Measurements from ENCODE around the gene PDLIM7.

The PDLIM7 gene

DNA sequence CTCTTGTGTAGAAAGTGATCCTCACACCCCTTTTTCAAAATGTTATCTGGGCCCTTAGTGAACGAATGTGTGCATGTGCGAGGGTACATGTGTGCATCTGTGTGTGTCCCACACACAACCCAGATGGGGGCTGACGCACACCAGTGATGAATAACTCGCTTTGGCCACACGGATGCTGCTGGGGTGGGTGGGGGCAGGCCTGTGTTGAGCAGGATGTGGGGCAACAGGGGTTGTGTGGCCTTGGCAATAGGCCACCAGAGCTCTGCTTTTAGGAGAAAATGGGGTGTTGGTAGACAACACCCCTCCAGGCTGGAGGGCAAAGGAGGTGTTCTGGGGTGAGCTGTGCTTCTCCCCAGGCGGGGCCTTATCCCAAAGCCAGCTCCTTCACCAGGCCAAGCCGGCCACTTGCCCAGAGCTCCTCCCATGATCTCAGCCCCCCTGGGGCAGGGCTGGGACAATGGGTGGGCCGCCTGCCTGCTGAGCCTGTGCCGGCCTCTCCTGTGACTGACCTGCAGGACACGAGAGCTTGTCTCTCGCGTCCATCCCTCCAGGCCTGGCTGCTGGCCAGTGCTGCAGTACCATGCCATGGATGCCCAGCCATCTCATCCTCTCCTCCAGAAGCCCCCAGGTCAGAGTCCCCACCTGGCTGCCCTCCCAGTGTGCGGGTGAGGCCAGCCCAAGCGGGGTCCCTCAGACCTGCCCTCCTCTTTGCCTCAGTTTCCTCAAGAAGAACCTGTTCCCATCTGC, 25.6 kb downstream of the PDLIM7 start:
- no peak for DNase-seq

DNA sequence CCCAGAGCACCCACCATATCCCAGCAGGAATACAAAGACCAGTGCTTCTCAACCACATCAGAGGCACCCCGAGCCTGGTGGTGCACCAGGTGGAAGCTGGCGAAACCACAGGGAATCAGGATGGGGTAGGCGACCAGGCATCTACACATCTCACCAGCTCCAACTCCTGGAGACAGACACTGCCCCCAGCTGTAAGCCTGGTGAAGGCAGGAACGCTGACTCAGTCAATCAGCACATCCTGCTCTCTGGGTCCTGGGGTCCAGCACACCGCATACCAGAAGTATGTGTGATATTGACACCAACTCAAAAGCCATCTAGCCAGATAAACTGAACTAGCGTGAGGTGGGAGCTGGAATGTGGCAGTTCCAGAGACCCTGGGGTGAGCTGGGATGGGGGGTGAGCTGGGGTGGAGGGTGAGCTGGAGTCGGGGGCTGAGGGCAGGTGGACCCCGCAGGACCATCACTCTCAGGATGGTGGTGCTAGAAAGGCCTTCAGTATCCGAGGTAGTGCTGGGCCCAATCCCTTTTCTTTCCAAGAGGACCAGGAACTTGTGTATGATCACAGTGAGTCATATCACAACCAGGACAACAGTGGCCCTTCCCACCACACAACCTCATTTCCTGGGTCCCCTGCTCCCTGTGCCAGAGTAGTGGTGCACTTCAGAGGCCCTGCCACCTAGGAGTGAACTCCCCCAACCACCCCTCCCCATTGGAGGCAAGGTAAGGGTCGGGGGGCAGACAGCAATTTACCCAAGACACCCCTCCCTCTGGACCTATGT, 26.5 kb downstream of the PDLIM7 start:
- no peak for DNase-seq

- no peak for DNase-seq
Observed at GRCh38 chr5:177469750-177470525, 27.5 kb downstream of the PDLIM7 start.

GRCh38 chr5:177468685-177469628, 28.4 kb downstream of the PDLIM7 start:
- DNase-seq: no peak

DNA sequence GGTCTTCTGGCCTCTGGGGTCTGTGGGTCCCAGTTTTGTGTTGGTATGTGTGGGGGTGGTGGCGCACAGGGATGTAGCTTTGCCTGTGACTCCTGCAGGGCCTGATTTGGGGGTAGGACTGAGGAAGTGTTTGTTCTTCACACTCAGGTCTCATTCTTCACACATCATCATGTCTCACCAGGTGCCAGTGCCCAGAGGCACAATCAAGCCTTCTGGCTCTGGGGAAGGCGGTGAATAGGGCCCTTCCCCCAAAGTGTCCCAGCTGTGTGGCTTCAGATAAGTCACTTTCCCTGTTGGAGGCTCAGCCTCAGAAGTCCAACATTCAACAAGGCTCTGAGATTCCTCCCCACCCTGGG, 29.1 kb downstream of the PDLIM7 start:
- no peak for DNase-seq

DNA sequence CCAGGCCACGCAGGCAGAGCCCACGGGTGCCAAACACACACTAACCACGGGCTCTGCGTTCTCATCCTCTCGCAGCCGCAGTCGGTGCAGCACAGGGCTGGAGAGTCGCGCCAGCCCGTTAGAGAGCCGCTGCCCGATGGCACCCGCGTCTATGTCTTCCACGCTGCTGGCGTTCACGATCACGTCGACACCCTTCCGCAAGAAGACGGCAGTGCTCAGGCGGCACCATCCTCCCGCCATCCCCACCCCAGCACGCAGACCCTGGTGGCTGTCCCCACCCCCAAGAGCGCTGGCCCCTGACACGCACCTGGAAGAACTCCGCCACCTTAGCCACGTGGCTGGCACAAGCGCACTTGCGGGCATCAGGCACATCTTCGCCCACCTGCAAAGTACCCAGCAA, 30.0 kb downstream of the PDLIM7 start:
- no peak for DNase-seq

GRCh38 chr5:177466861-177467260, 30.5 kb downstream of the PDLIM7 start:
- no peak for DNase-seq

- no peak for DNase-seq
Observed at GRCh38 chr5:177465044-177465443, 32.4 kb downstream of the PDLIM7 start.

DNA sequence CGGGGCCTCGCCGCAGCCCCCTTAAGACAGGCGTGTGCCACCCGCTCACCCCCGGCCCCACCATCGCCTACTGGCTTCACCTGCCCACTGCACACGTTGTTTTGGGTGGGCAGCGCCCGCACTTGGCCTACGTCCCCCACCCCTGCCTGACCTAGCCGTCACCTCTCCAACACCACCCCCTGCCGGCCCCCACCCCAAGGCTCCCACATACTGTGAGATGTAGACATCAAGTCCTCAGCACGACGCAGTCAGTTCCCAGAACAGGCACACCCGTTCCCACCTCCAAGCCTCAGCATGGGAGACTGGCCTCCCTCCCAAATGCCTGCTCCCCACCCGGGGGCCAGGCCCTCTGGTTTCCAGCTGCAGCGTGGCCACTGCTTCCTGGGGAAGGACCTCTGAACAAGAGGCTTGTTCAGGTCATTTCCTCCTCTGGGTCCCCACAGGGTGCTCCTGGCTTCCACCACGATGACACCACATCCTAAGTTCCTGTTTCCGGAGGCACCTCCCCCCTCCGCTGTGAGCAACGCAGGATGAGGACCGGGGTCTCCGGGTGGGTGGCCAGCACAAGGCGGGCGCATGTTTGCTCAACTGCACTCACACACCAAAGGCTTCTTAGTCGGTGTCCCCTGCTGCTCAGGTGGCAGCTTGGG, 35.3 kb downstream of the PDLIM7 start:
- DNase-seq: no peak

GRCh38 chr5:177459819-177460628, 37.4 kb downstream of the PDLIM7 start:
- no peak for DNase-seq

DNA sequence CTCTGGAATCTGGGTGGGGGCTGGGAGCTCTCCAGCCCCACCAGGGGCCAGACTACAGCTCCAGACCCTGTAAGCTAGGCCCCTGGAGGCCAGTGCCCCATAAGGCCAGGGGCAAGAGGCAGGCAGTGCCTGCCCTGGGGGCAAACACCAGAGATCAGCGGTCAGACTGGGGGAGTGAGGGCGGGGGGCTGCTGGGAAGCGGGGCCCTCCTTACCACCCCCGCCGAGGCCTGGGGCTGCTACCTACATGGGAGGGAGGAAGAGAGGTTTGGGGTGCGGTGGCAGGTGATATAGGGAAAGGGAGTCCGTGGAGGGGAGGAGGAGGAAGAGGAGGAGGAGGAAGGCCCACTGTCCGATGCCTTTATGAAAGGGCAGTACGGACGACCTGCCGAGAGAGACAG, 38.0 kb downstream of the PDLIM7 start:
- DNase-seq: no peak

- no peak for DNase-seq
Observed at GRCh38 chr5:177458912-177459350, 38.5 kb downstream of the PDLIM7 start.

DNA sequence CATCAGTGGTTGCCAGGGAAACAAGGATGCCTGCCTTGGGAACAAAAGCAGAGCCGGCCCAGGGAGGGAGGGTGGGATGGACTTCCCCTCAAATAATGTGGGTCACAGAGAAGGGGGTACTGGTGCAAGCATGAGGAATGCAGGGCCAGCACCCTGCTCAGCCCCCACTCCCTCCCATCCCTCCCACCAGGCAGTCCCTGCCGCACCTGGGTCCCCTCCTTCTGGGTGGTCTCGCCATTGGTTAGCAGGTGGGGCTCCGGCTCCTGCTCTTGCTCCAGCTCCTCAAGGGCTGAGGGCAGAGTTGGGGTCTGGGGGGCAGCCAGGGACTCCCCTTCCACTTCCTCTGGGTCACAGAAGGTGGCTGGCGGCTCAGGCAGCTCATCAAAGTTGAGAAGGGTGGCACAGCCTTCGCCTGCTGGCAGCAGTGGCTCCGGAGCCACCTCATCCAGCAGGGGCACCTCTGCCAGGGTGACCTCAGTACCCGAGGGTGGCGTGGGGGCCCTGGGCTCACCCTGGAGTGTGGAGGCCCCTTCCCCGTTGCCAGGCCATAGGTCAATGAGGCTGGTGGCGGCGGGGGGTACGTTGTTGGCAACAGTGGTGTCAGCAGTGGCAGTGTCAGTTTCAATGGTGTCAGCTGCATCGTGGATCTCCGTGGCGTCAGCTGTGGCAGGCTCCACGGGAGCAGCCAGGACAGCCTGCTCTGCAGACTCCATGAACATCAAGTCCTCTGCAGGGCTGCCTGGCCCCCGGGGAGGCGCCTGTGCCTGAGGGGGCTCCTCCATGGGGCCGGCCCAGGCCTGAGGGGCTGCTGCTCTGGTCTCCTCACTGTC, 39.3 kb downstream of the PDLIM7 start:
- no peak for DNase-seq

DNA sequence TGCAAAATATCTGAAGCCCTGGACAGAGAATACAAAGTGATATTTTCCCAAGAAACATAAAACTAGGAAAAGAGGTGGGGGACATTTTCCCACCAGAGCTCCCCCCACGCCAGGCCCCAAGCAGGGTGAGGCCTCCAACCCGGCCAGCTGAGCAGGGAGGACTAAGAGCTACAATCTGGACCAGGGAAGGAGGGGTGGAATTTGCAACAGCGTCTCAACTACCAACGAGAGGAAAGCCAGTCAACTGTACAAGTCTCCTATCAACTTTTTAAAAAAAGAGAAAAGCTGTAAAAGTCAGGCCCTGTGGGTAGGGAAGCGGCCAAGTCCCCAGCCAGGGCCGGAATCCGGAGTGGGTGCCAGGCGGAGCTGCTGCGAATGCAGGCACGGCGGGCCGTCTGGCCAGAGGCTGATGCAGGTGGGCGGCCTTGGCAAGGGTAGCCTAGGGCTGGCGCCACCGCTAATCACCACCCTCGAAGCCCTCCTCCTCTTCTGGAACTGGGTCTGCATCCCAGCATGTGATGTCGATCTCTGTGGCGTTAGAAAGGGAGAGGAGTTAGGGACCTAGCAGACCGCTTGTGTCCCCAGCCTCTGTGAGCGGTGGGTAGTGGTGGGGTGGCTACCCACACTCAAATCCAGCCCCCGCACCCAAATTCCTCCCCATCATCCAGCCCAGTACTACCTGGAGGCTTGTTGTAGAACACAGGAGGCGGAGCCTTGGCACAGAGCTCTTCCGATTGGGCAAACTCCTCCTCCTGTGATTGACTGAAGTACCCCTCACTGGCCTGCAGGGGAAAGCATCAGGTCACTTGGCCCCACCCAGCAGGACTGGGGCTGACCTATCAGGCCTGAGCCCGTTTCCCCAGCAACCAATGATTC, 40.2 kb downstream of the PDLIM7 start:
- peak; percentile 82 for DNase-seq

DNA sequence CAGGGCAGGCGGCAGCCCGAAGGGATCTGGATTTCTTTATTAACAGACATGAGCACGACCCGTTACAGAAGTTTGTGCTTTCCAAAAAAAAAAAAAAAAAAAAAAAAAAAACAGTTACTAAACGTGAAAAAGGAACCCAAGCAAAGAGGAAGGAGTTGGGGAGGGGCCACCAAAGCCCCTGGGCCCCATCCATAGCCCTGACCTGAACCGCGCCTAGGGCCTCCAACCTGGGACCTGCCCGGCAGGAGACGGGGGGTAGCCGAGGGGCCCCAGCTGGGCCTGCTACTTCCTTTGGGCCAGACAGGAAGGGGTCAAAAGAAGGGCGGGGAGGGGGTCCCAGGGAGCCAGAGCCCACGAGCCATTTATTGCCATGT, 40.8 kb downstream of the PDLIM7 start:
- no peak for DNase-seq

- DNase-seq: peak; percentile 95
Observed at GRCh38 chr5:177455661-177456590, 41.5 kb downstream of the PDLIM7 start.

- DNase-seq: peak; percentile 89
Observed at GRCh38 chr5:177455036-177455660, 42.3 kb downstream of the PDLIM7 start.

Data from right forelimb (tissue), 1 donor.